K562 (cell line): ENCODE data around the gene C1orf198.

Source experiments
- CEBPB ChIP-seq: fragments of 450-650 bp; IDR thresholded peaks from 2 replicates; pipeline ENCODE4 v1.6.1; 2016; ENCODE audit warnings: missing genetic modification characterization, missing compliant biosample characterization
- DACH1 ChIP-seq: fragments of 450-650 bp; IDR thresholded peaks from 2 replicates; pipeline ENCODE4 v1.6.1; 2018; ENCODE audit not compliant: partially characterized antibody
- FOSL1 ChIP-seq: fragments of 200-800 bp; sonication (Bioruptor generic); conservative IDR thresholded peaks from 2 replicates; pipeline ENCODE4 v1.6.1; 2016; ENCODE audit warnings: missing genetic modification characterization, missing compliant biosample characterization
- SIN3A ChIP-seq, 2 experiments: fragments of 150-350 bp in 1 of 2; IDR thresholded peaks; 2 replicates each; pipeline ENCODE4 v1.6.1; 2011 to 2016; ENCODE audit warnings: borderline replicate concordance in 2 of 2, low read depth in 2 of 2, low read length in 2 of 2, mild to moderate bottlenecking in 2 of 2, moderate library complexity in 2 of 2; ENCODE audit not compliant: control insufficient read depth in 1 of 2
- SP1 ChIP-seq: sonication (generic); formaldehyde crosslinking; IDR thresholded peaks from 2 replicates; pipeline ENCODE4 v1.8.1; 2022; ENCODE audit warnings: mild to moderate bottlenecking, missing genetic modification reagents
- TAF7 ChIP-seq: fragments of 450-650 bp; IDR thresholded peaks from 2 replicates; pipeline ENCODE4 v1.6.1; 2016; ENCODE audit warnings: missing genetic modification characterization, missing compliant biosample characterization
- U2AF1 ChIP-seq: fragments of 200-400 bp; formaldehyde crosslinking; optimal IDR thresholded peaks from 2 replicates; pipeline ENCODE3; 2017; ENCODE audit warnings: mild to moderate bottlenecking, low read depth, low read length, moderate library complexity
- ZFP1 ChIP-seq: fragments of 450-650 bp; formaldehyde crosslinking; IDR thresholded peaks from 2 replicates; pipeline ENCODE4 v1.4.0; 2020; ENCODE audit warnings: mild to moderate bottlenecking, mixed read lengths
- ZNF133 ChIP-seq: fragments of 250-450 bp; sonication (Bioruptor Pico); IDR thresholded peaks from 2 replicates; pipeline ENCODE4 v1.4.0; 2020; ENCODE audit warnings: mild to moderate bottlenecking
- TF ChIP-seq, protein P1 (sequence below): sonication (generic); formaldehyde crosslinking; IDR thresholded peaks from 2 replicates; pipeline ENCODE4 v1.8.1; 2023; ENCODE audit warnings: mild to moderate bottlenecking, missing genetic modification reagents
- TF ChIP-seq, protein P2 (sequence below), 3 experiments: IDR thresholded peaks in 2 of 3; conservative IDR thresholded peaks in 1 of 3; 2 replicates each; pipeline ENCODE4 v1.5.1; 2011 to 2012; ENCODE audit warnings: low read length in 3 of 3, mild to moderate bottlenecking in 3 of 3, control low read depth in 2 of 3, improper control_type of control experiment in 1 of 3, inconsistent platforms in 1 of 3, low read depth in 1 of 3, mixed read lengths in 1 of 3, moderate library complexity in 1 of 3; ENCODE audit not compliant: insufficient read depth in 2 of 3
- TF ChIP-seq, protein P3 (sequence below): fragments of 250-450 bp; sonication (Bioruptor Pico); IDR thresholded peaks from 2 replicates; pipeline ENCODE4 v1.5.0; 2021

DNA sequence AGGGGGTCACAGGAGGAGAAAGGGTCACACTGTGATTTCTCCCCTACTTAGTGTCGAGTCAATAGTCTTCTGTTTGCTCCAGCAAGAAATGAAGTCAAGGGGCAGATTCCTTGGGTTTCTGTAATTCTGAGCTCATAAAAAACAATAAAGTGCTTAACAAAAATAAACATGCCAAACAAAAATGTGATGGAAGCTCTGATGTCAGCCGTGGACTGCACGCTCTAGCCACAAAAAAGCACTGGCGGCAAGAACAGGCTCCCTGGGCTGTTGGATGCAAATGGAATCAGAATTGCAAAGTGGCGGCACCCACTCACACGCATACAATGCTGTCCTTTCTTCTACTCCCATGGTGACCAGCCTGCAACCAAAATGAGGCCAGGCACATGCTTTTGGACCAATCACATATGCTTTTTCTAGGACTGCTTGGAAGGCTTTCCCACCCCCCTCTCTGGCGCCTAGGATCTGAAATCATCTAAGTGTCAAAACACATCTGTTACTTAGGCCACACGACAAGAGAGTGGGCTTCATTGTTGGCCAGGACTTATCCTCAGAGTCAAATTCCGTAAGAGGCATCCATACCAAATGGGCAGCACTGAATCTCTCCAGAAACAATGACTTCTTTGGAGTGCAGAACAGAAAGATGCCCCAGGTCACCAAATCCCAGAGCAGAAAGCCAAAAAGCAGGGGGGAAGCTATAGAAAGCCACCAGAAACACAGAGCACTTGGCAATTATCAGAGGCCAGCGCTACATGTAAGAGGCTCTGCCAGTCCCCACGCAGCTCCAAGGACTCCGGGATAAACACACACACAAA lies 9.2 kb downstream of the C1orf198 start:
- no peak for TF ChIP-seq FOSL1 (tag)
- TF ChIP-seq ZFP1 (CRISPR knock-in tag): no peak
- TF ChIP-seq DACH1: no peak
- TF ChIP-seq SP1 (CRISPR knock-in tag): no peak
- TF ChIP-seq, protein P1, sequence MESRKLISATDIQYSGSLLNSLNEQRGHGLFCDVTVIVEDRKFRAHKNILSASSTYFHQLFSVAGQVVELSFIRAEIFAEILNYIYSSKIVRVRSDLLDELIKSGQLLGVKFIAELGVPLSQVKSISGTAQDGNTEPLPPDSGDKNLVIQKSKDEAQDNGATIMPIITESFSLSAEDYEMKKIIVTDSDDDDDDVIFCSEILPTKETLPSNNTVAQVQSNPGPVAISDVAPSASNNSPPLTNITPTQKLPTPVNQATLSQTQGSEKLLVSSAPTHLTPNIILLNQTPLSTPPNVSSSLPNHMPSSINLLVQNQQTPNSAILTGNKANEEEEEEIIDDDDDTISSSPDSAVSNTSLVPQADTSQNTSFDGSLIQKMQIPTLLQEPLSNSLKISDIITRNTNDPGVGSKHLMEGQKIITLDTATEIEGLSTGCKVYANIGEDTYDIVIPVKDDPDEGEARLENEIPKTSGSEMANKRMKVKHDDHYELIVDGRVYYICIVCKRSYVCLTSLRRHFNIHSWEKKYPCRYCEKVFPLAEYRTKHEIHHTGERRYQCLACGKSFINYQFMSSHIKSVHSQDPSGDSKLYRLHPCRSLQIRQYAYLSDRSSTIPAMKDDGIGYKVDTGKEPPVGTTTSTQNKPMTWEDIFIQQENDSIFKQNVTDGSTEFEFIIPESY: no peak
- TF ChIP-seq, protein P2, sequence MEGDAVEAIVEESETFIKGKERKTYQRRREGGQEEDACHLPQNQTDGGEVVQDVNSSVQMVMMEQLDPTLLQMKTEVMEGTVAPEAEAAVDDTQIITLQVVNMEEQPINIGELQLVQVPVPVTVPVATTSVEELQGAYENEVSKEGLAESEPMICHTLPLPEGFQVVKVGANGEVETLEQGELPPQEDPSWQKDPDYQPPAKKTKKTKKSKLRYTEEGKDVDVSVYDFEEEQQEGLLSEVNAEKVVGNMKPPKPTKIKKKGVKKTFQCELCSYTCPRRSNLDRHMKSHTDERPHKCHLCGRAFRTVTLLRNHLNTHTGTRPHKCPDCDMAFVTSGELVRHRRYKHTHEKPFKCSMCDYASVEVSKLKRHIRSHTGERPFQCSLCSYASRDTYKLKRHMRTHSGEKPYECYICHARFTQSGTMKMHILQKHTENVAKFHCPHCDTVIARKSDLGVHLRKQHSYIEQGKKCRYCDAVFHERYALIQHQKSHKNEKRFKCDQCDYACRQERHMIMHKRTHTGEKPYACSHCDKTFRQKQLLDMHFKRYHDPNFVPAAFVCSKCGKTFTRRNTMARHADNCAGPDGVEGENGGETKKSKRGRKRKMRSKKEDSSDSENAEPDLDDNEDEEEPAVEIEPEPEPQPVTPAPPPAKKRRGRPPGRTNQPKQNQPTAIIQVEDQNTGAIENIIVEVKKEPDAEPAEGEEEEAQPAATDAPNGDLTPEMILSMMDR (IDR thresholded peaks at IDR 0.05 in 2 of 3, conservative IDR thresholded peaks at IDR 0.05 in 1 of 3; ENCODE audit: insufficient read depth in 2 of 3, low read depth in 1 of 3, low read length in 3 of 3): no peak
- no peak for TF ChIP-seq ZNF133 (CRISPR knock-in tag)
- TF ChIP-seq SIN3A (IDR thresholded peaks at IDR 0.05; ENCODE audit: borderline replicate concordance in 2 of 2, control insufficient read depth in 1 of 2, low read depth in 2 of 2, low read length in 2 of 2): no peak
- TF ChIP-seq TAF7 (tag): no peak
- TF ChIP-seq CEBPB (tag): no peak
- no peak for TF ChIP-seq U2AF1
- TF ChIP-seq, protein P3, sequence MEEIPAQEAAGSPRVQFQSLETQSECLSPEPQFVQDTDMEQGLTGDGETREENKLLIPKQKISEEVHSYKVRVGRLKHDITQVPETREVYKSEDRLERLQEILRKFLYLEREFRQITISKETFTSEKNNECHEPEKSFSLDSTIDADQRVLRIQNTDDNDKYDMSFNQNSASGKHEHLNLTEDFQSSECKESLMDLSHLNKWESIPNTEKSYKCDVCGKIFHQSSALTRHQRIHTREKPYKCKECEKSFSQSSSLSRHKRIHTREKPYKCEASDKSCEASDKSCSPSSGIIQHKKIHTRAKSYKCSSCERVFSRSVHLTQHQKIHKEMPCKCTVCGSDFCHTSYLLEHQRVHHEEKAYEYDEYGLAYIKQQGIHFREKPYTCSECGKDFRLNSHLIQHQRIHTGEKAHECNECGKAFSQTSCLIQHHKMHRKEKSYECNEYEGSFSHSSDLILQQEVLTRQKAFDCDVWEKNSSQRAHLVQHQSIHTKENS: no peak
